ENCODE data around the gene VOPP1. TPM values are rescaled to one million over a fixed set of nuclear protein-coding genes. Genes with fewer than 3 reads are reported as not detected.

VOPP1 gene
- total RNA-seq, 1 donor from 2014 or later, result 20.0 TPM

GRCh38 chr7:55441002-55441401 is 131.3 kb downstream of the VOPP1 start:
- ATAC-seq, result no peak
- no peak for DNase-seq (ENCODE audit: low spot score)

DNA sequence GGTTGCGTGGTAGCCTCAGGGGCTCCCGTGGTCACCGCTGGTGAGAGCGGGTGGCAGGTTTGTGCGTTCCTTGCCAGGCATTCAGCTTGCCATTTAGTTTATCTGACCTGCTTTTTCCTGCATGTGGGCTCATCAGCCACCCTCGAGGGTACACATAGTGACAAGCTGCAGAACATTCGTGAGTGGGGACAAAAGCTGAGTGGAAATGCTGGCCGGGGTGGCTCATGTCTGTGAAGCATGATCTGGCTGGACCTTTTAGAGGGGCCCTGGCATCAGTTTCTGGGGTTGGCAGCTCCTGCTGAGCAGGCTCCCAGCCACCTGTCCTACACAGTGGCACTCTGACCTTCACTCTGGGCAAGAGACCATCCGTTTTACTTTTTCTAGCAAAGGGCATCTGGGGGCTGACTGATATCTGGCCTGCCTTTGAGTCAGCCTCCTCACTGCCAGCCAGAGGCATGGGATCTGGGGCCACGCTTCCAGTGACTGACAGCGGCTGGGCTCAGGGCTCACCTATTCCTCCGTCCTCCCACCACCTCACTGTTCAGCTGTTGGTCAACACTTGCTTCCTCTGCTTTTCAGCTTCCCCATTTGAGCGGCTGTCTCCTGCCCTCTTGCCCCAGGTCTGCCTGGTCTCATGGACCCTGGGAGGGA is 132.1 kb downstream of the VOPP1 start:
- no peak for DNase-seq (ENCODE audit: low spot score)
- ATAC-seq, result peak; percentile 12

GRCh38 chr7:55439627-55440026 is 132.7 kb downstream of the VOPP1 start:
- DNase-seq (ENCODE audit: low spot score) (no peak), ATAC-seq (no peak)

DNA sequence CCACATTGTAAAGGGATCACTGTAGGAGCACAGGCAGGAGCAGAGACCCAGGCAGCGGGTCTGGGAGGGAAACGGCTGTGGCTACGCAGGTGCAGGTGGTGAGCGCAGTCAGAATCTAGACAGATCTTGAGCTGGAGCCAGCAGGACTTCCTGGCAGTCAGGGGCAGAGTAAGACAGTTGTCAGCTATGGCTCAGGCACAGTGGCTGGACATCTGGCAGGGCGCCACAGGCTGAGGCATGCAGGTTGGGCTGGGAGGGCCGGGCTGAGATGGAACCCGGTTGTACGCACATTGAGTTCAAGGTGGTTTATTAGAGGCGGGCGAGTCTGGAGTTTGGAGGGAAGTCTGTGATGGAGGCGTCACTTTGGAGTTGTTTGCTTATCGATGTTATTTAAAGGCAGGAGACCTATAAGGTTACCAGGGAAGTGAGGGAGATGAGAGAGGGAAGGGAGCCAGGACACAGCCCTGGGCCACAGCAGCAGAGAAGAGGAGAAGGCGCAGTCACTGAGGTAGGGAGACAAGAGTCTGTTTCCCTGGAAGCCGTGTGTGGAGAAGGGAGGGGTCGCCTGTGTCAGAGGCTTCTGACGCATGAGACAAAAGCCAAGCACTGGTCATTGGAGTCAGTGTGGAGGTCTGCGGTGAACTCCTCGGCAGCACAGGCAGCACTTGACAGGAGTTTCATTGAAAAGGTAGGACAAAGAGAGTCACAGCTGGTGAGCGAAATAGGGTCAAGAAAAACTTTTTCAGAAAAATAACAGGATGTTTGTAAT is 133.4 kb downstream of the VOPP1 start:
- DNase-seq (ENCODE audit: low spot score) (no peak), ATAC-seq (no peak)

DNA sequence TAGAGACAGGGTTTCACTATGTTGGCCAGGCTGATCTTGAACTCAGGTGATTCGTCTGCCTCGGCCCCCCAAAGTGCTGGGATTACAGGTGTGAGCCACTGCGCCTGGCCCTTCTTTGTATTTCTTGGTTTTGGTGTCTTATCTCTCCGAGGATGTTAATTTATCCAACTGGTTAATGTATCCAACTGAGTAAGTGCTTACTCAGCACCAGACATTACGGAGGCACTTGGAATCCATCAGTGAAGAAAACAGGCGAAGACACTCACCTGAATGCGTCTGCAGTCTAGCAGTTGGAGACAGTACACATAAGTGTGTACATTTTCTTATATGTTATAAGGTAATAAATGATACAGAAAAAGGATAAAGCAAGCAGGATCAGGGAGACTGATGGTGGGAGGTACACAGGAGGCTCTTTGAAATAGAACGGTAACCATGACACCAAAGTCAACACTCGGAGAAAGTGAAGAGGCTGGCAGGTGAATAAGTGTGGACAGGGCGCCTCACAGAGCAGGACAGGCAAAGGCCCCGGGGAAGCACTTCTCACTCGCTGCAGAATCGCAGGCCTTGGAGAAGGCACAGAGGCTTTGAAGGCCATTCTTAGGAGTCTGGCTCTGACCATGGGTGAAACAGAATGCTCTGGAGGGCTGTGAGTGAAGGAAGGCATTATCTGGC is 134.1 kb downstream of the VOPP1 start:
- ATAC-seq (no peak), DNase-seq (ENCODE audit: low spot score) (no peak)

- ATAC-seq, result no peak
- no peak for DNase-seq (ENCODE audit: low spot score)
These were observed 134.9 kb downstream of the VOPP1 start for GRCh38 chr7:55437375-55437774.

DNA sequence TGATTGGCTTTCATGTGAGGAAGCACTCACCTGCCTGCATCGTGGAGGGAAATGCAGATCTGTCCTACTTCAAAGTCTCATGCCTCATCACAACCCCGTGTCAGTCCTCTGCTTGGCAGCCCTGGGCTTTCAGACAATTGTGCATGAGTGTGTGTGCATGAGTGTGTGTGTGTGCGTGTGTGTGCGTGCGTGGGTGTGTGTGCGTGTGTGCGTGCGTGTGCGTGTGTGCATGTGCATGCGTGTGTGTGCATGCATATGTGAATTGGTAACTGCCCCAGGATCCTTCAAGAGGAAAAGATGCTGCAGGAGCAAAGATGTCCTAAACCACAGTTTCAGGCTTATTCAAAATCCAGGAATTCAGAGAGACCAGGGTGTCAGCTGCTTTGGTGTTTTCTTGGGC is 135.8 kb downstream of the VOPP1 start:
- no peak for DNase-seq (ENCODE audit: low spot score)
- ATAC-seq, result no peak

- DNase-seq (ENCODE audit: low spot score) (no peak), ATAC-seq (no peak)
These were observed 136.8 kb downstream of the VOPP1 start for GRCh38 chr7:55435466-55435865.

DNA sequence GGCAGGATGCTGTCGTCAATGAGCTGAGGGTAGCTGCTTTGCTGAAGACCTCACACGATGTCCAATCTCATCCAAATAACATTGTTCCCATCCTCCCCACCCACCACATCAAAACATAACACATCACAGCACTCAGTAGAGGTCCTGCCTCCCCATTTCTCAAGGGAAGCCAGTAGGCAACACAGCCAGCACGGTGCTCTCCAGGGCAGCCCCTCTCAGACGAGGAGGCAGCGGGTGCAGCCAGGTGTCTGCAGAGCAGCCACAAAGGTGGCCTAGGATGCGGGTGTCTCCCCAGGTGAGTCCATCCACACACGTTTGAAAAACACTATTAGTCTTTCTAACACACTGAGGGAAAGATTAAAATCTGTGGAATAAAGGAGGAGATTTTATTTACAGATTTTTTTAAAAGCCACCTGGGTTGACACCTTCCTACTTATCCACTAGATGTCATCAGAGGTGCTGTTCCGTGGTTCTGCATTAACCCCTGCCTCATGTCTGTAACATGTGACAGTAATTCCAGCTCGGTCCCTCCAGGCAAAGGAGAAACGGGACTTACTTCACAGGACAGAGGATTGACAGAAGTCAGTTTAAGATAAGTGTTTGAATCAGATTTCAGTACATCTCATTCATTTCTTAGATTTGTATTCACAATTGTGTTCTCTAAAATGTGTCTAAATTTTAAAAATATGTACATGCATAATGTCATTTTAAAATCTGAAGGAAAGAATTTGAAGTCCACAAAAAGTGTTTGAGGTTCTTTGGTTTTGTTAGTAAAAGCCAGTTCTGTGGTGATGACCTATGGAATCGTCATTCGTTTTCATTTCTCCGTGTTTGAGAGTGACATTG is 139.1 kb downstream of the VOPP1 start:
- ATAC-seq, result peak; percentile 87
- no peak for DNase-seq (ENCODE audit: low spot score)

DNA sequence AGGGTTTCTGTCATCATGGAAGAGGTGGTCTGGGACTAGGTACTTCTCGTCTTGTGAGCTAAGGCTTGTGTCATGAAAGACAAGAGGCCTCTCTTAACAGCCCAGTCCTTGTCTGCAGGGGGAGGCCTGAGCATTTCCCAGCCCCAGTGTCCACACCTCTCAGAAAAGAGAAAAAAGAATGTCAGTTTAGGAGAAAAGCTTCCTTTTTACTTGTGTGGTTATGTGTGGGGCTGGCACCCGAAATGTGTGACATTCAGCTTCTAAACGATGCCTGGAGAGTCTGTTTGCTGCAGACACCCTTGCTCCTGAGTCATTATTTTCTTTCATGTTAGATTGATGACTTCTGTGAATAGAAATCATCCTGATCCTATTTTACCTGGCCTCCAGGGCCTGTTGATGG is 139.8 kb downstream of the VOPP1 start:
- DNase-seq (ENCODE audit: low spot score) (no peak), ATAC-seq (no peak)

- DNase-seq (ENCODE audit: low spot score) (no peak), ATAC-seq (no peak)
These were observed 140.4 kb downstream of the VOPP1 start for GRCh38 chr7:55431898-55432297.

GRCh38 chr7:55429835-55430499 is 142.3 kb downstream of the VOPP1 start:
- DNase-seq (ENCODE audit: low spot score) (no peak), ATAC-seq (no peak)

- DNase-seq (ENCODE audit: low spot score), result no peak
- no peak for ATAC-seq
These were observed 144.5 kb downstream of the VOPP1 start for GRCh38 chr7:55427800-55428199.

DNA sequence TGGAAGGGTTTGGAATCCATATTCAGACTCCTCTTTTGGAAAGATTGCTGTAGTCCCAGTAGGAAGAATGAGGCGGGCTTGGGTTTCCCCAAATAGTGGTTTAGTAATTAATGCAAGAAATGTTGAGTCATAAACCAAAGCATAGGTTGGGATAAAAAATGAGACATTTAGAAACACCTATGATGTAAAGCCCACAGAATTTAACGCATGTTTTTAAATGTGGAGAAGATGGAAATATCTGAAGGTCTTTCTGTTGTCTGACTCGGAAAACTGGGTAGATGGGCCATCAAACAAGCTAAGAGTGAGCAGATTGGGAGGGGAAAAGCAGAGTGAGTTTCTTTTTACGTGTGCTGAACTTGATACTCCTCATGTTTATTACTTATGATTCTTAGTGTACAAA is 145.0 kb downstream of the VOPP1 start:
- no peak for ATAC-seq
- DNase-seq (ENCODE audit: low spot score), result no peak

DNA sequence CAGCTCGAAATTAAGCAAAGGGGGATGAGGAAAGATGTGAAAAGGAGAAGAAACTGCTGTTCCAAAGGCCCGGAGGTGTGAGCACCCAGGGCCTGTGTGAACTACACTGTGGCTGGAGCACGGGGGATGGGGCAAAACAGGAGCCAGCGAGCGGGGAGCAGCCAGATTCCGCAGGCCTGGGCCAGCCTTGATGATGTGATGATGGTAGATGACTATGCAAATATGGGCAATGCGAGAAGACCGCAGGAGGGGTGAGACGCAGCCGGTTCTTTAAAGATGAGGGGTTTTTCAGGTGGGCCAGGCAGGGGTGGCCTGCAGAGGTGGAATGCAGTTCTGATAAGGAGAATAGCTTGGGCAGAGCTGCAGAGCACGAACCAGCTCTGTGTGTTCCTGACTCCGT is 145.6 kb downstream of the VOPP1 start:
- ATAC-seq (no peak), DNase-seq (ENCODE audit: low spot score) (no peak)

DNA sequence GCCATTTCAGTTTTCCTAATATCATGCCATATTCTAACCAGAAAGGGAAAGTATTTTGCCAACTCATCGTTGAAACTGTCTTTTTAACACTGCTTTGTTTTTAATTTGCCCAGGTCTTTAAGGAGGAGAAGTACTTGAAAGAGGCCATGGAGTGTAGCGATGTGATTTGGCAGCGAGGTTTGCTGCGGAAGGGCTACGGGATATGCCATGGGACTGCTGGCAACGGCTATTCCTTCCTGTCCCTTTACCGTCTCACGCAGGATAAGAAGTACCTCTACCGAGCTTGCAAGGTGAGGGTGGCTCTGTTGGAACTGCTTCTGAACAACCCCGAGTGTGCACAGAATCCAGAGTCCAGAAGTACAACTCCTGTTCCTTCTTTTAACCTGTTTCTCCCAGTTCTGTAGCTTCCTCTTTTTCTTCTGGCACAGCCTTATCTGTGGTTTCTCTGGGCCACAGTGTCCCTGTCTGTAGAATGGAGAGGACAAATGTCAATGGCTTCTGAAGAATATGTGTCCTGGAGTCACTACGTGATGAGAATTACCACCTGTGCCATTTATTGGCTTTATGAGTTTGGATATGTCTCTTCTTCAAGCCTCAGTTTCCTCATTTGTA is 147.1 kb downstream of the VOPP1 start:
- ATAC-seq, result no peak
- no peak for DNase-seq (ENCODE audit: low spot score)

DNA sequence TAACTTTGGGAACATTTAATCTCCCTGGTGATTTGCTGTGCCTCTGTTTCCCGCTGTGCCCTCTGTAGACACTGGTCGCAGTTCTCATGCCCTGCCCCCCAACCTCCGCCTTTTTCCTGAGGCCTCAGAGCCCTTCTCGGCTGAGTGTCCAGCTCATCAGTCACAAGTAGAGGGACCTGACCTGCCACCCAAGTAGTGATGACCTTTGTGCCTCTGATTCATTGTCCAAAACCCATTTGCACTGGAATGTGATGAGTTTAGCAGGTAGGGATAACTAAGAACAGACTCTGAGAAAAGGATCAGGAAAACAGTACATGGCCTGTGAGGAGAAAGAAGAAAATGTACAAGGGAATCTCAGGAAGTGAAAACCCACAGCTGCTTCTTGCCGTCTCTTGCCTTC is 148.4 kb downstream of the VOPP1 start:
- DNase-seq (ENCODE audit: low spot score), result no peak
- ATAC-seq, result peak; percentile 19

- DNase-seq (ENCODE audit: low spot score) (no peak), ATAC-seq (no peak)
These were observed 149.0 kb downstream of the VOPP1 start for GRCh38 chr7:55423277-55423711.
